Activated gamma-delta T cell (primary cell): ENCODE data around the gene SRM.
"Not testable (repeated sequence)": the region's sequence is repeated elsewhere in the genome, so short reads cannot be mapped to it uniquely, and the experiment has no call there.

Source experiments
- DNase-seq: peaks from one replicate; lab custom pipeline; 2025; lab: John Stamatoyannopoulos, UW
- total RNA-seq, 2 donors: gene quantifications; one replicate each; lab custom pipeline; 2026; lab: John Stamatoyannopoulos, UW

SRM gene
- 17.2 to 29.2 reads per million in 2 donors for total RNA-seq

GRCh38 chr1:11059968-11060830, at the start of gene SRM:
TSS of gene SRM (minus strand) at chr1:11060018. CDS start at chr1:11059943, 75 bp downstream.
- DNase-seq = peak; percentile 87

DNA sequence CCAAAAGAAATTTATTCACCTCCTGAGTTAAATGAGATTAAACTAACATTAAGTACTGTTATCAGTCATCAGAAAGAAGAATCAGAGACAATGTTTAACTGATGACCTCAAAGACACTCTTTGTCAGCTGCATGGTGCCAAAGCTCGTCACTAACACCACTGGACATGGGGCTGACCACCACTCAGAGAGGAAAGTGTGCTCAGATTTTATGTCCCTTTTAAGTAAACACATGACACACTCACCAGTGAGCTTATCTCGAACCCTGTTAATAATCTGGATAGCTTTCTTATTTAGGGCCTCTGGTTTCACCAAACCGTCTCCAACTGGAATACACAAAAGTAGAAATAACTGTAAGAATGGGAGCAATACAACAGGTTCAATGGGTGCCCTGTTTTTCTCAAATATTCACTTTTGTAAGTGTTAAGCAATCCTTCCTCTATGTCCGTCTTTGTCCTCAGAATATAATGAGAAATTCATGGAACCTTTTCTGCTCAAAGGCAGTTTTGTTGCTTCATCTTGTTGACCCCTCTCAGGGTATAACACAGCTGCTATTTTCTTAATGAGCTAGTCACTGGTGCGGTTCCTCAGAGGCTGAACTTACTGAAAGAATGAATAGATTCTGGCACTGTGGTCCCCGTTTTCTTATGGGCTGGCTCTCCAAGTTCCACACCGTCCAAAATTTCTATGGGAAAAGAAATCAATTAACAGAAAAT, 49.4 kb upstream of the SRM start:
- no peak for DNase-seq

DNA sequence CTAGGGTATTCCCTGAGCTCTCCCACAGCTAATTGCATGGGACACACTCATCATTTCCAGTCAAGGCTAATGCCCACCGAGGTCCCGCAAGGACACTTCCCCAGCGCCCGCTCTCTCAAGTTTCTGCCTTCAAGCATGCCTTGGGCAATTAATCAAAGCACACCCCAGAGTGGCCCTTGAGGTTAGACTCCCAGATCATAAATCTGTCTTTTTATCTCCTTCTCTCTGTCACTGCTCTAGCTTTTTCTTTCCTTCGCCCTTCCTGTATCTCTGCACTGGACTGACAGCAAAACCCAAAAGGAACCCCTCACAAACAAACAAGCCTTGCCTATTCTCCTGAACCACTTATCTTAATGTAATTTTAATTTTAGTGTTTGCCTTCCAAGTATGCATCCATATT, 47.8 kb upstream of the SRM start:
- no peak for DNase-seq

DNA sequence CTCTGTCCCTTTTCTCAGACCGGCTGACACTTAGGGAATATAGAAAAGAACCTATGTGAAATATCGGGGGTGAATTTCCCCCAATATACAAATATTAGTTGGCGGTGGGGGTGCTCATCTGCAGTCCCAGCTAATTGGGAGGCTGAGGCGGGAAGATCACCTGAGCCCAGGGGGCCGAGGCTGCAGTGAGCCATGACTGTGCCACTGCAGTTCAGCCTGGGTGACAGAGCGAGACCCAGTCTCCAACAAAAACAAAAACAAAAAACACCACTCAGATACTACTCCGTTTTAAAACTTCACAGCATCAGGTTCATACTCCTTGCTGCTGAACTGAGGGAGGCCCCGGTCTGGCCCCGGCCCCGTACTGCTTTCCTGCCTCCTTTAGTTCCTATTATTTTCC, 45.8 kb upstream of the SRM start:
- no peak for DNase-seq

DNA sequence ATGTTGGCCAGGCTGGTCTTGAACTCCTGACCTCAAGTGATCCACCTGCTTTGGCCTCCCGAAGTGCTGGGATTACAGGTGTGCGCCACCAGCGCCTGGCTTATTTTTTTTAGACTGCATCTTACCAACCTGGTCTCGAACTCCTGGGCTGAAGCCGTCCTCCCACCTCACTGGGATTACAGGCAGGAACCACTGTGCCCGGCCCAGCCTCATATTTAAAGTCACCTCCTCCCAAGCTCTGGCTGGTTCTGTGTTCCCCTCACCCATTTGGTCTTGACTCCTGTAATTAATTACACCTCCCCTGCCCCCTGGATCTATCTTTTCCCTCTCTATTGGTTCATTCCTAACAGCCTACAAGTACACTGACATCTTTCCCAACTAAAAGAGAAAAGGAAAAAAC, 41.5 kb upstream of the SRM start:
- no peak for DNase-seq

- not testable (repeated sequence) for DNase-seq
Observed at GRCh38 chr1:11100806-11101205, 41.0 kb upstream of the SRM start.

DNA sequence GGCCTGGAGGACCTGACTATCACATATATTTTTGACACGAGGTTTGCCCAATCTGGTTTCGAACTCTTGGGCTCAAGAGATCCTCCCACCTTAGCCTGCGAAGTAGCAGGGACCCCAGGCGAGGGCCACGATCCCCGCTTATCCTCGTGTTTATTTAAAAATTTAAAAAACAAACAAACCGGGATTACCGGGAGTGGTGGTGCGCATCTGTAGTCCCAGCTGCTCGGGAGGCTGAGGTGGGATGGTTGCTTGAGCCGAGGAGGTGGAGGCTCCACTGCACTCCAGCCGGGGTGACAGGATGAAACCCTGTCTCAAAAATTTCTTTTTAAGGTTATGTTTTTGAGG, 40.3 kb upstream of the SRM start:
- no peak for DNase-seq

DNA sequence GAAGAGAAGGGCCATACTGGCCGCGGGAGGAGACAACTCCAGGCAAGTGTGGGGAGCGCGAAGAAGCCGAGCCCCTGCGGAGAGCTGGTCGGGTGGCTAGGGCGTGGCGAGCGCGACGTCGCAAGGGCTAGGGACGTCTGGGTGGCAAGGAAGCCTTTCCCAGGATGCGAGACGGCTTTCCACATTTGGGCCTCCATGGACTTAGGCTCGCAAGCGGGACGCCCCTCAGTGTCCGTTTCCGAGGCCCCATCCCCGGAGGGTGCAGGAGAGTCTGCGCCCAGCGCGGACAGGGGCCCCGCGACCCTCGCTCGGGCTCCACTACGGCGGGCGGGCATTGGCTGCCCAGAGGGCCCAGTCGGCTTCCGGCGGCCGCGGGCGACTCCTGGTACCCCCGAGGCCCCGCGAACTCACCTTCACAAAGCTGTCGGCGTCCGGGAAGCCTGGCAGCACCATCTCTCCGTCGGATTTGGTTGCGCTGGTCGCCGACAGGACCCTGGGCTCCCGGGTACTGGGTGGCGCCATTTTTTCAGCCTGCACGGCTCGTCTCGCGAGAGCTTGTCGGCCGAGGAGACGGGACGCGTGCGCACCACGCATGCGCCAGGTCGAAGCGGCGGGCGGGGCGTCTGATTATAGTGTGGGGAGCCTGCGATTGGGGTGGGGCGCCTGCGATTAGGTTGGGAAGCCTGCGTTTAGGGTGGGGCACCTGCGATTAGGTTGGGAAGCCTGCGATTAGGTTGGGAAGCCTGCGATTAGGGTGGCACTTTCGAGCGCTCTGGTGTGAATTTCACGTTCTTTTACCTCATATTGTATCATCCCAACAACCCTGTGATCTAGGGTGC, 39.7 kb upstream of the SRM start, which contains the start of gene EXOSC10:
Gene EXOSC10 (minus strand): TSS at position 560 of the 839 bp plus-strand sequence. CDS start 38 bp downstream, at position 522.
- peak; percentile 88 for DNase-seq

GRCh38 chr1:11098931-11099309, 39.1 kb upstream of the SRM start:
- no peak for DNase-seq

- DNase-seq = not testable (repeated sequence)
Observed at GRCh38 chr1:11083784-11084183, 24.0 kb upstream of the SRM start.

DNA sequence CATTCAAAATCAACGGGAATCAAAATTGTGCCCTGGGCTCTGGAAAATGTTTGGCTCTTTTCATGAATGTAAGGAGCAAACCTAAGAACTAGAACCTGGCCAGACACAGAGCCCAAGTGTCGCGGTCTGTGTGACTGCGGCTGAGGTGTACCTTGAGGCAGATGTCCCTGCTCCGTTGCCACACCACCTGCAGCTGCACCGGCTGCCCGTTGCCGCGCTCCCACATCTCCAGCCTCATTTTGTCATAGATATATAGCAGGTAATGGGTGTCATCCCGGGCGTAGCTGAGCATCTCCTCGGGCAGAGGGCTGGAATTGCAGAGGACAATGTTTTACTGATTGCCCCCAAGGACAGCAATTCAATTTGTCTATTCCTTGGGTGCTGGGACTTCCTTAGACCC, 21.1 kb upstream of the SRM start:
- no peak for DNase-seq

DNA sequence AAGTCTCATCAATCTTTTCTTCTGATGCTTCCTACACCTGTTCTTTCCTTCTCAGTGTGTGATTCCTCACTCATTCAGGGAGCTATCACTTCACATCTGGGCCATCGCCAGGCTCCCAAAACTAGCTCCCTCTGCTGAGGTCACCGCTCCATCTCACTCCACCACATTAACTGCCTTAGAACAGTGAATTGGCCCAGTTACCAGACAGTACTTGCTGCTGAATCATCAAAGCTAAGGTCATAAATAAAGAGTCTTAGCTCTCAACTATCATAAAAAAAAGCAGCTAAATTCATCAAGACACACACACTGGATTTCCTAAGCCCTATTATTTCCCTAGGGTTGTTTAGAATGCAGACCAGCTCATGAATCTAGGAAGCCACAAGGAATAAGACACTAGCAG, 18.8 kb upstream of the SRM start:
- no peak for DNase-seq

- not testable (repeated sequence) for DNase-seq
Observed at GRCh38 chr1:11073398-11073797, 13.6 kb upstream of the SRM start.

- no peak for DNase-seq
Observed at GRCh38 chr1:11072216-11072917, 12.5 kb upstream of the SRM start.

GRCh38 chr1:11071463-11072215, 11.8 kb upstream of the SRM start:
- no peak for DNase-seq

DNA sequence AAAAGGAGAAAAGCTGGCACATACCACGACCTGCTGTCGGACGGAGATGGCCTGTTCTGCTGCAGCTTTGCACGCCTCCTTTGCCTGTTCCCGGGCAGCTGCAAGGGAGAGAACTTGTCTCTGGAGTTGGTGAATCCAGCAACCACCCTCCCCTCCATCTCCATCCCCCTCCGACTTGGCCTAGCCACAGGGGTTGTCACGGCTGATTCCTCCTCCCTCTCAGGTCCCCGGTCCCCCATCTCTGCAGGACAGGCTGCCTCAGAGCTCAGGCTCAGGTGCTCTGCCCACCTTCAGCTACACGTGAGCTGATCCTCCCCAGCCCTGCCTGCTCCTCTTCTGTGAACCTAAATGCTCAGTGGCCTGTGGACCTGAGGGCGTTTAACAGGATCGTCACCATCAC, 11.1 kb upstream of the SRM start:
- no peak for DNase-seq

DNA sequence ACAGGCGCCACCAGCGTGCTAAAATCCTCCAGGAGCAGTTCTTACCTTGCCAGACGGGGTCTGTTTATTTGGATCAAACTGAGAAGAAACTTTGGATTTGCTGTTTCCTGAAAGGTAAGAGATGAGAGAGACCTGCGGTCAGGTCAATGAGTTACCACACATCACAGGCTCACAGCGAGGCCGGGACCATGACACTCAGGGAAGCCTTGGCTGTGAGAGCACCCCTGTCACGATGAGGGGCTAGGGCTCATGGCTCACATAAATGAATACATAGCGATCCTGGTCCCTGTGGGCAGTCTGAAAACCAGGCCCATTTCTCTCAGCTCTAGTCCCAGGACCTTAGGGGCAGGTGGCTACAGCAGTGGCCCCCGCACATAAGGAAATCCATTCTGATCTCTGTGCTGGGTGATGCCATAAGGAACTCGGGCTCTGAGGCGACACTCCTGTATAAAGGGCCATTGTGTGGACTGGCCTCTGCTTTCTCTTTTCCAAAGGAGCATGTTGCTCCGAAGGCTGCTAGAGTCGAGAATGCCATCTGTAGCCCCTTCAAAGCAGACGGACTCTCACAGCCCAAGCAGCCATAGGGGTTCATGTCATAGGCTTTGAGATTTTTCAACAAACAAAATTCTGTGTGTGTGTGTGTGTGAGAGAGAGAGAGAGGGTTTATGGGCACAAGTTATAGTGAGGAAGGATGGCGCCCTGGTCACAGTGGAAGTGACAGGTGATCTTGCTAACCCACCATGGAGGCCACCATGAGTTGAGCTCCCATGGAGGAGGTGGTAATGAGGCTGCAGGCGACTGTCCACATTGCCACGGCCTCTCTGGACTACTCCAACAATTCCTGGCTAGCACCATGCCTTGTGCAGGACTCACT, 9.0 kb upstream of the SRM start:
- no peak for DNase-seq

DNA sequence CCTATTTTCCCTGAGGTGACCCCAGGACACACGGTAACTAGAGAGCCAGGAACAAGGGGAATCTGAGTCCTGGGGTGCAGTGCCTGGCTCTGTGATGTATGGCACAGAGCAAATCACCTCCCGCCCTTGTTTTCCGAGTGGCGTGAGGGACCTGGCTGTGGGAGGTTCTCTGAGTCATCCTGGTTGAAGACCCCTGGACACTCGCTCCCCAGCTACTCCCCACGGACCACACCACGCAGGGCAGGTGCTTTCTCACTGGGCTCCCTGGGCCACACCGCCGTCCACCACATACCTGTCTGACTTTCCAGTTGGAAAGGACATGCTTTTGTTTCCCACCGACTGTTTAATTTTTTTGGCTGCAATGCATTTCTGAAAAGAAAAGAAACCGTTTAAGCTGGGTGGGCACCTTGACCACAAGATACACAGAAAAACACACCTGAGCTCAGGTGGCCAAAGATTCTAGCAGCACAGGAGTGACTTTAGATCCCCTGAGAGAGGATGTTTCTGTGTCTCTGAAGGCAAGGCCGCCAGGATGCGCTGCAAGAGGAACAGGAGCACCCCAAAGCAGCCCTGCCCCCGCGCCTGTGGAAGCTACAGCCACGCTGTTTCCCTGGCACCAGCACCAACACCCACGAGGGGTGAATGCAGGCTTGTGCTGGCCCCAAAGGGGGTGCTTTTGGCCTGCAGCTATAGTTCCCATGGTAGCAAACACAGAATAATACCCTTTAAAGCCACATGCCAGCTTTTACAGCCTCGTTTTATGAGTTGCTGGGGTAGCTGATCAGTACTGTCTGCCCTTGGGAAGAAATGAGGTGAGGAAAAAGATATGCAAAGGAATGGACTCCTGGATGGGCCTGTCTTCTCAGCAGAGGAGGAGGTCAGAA, 8.1 kb upstream of the SRM start:
- no peak for DNase-seq

- no peak for DNase-seq
Observed at GRCh38 chr1:11065796-11066195, 6.0 kb upstream of the SRM start.
